ENCODE results near the gene TGFB2.

GRCh38 chr1:218352075-218352438 lies 6.9 kb downstream of the TGFB2 start:
- TF ChIP-seq EP300 (IDR thresholded peaks at IDR 0.05; ENCODE audit: borderline replicate concordance) = no peak
- TF ChIP-seq CEBPB (IDR thresholded peaks at IDR 0.05) = no peak
- no peak for TF ChIP-seq FOXM1 (IDR thresholded peaks at IDR 0.05; ENCODE audit: borderline replicate concordance, low read depth)
- TF ChIP-seq EGR1 (IDR thresholded peaks at IDR 0.05) = no peak
- TF ChIP-seq CREB1 (IDR thresholded peaks at IDR 0.05; ENCODE audit: low read depth) = no peak
- no peak for TF ChIP-seq REST (IDR thresholded peaks at IDR 0.05; ENCODE audit: low read depth)

Data from Ishikawa (cell line).